Neuron (in vitro differentiated cells): Measurements from ENCODE around the gene SRPK2.
"Not testable (repeated sequence)": the region's sequence is repeated elsewhere in the genome, so short reads cannot be mapped to it uniquely, and the experiment has no call there.

Experiments
- H2AFZ ChIP-seq: one replicate; pipeline ENCODE4 v1.6.1; 2013; ENCODE audit warnings: low read depth, mild to moderate bottlenecking, inconsistent platforms, low read length, moderate library complexity
- H3K27me3 ChIP-seq: one replicate; pipeline ENCODE4 v1.6.1; 2013; ENCODE audit warnings: low read length; ENCODE audit not compliant: insufficient read depth
- H3K36me3 ChIP-seq: one replicate; pipeline ENCODE4 v1.6.1; 2013; ENCODE audit warnings: low read length; ENCODE audit not compliant: insufficient read depth
- H3K4me1 ChIP-seq: one replicate; pipeline ENCODE4 v1.6.1; 2013; ENCODE audit warnings: low read length; ENCODE audit not compliant: insufficient read depth
- H3K4me3 ChIP-seq: 2 replicates; pipeline ENCODE4 v1.5.1; 2013; ENCODE audit warnings: mild to moderate bottlenecking, low read length, moderate library complexity
- H3K9me3 ChIP-seq: one replicate; pipeline ENCODE4 v1.6.1; 2013; ENCODE audit warnings: low read length

SRPK2 gene

DNA sequence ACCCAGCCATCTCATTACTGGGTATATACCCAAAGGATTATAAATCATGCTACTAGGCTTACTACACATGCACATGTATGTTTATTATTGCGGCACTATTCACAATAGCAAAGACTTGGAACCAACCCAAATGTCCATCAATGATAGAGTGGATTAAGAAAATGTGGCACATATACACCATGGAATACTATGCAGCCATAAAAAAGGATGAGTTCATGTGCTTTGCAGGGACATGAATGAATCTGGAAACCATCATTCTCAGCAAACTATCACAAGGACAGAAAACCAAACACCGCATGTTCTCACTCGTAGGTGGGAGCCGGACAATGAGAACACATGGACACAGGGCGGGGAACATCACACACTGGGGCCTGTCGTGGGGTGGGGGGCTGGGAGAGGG lies 25.1 kb downstream of the SRPK2 start:
- H3K9me3 ChIP-seq, H3K36me3 ChIP-seq, H2AFZ ChIP-seq, H3K27me3 ChIP-seq, H3K4me3 ChIP-seq, H3K4me1 ChIP-seq: not testable (repeated sequence)

DNA sequence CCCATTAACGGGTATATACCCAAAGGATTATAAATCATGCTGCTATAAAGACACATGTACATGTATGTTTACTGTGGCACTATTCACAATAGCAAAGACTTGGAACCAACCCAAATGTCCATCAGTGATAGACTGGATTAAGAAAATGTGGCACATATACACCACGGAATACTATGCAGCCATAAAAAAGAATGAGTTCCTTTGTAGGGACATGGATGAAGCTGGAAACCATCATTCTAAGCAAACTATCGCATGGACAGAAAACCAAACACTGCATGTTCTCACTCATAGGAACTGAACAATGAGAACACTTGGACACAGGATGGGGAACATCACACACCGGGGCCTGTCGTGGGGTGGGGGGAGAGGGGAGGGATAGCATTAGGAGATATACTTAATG lies 26.0 kb downstream of the SRPK2 start:
- H3K4me3 ChIP-seq, H3K9me3 ChIP-seq, H3K4me1 ChIP-seq, H3K36me3 ChIP-seq, H3K27me3 ChIP-seq, H2AFZ ChIP-seq: not testable (repeated sequence)

- not testable (repeated sequence) for H3K4me3 ChIP-seq, H3K27me3 ChIP-seq, H2AFZ ChIP-seq, H3K36me3 ChIP-seq, H3K4me1 ChIP-seq, H3K9me3 ChIP-seq
Observed at GRCh38 chr7:105361995-105362394, 26.7 kb downstream of the SRPK2 start.

DNA sequence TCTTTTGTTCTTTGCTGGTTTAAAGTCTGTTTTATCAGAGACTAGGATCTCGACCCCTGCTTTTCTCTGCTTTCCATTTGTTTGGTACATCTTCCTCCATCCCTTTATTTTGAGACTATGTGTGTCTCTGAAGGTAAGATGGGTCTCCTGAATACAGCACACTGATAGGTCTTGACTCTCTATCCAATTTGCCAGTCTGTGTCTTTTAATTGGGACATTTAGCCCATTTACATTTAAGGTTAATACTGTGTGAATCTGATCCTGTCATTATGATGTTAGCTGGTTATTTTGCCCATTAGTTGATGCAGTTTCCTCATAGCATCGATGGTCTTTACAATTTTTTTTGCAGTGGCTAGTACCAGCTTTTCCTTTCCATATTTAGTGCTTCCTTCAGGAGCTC lies 28.6 kb downstream of the SRPK2 start:
- H3K27me3 ChIP-seq, H3K36me3 ChIP-seq, H3K4me1 ChIP-seq, H2AFZ ChIP-seq, H3K4me3 ChIP-seq, H3K9me3 ChIP-seq: not testable (repeated sequence)

- no peaks in the 10 kb centered on the region for H3K36me3 ChIP-seq
- no peak overlapping the region for H2AFZ ChIP-seq
- no peaks in the 10 kb centered on the region for H3K27me3 ChIP-seq
- H3K9me3 ChIP-seq = no peaks in the 10 kb centered on the region
- H3K4me1 ChIP-seq = no peaks in the 10 kb centered on the region
- H3K4me3 ChIP-seq = no peak overlapping the region
Observed at GRCh38 chr7:105355701-105356100, 33.0 kb downstream of the SRPK2 start.

- Histone ChIP-seq H3K4me3 (no peak overlapping the region), H3K9me3 (no peaks in the 10 kb centered on the region), H3K27me3 (no peaks in the 10 kb centered on the region), H3K4me1 (no peaks in the 10 kb centered on the region), H3K36me3 (no peaks in the 10 kb centered on the region), H2AFZ (no peak overlapping the region)
Observed at GRCh38 chr7:105354383-105354782, 34.3 kb downstream of the SRPK2 start.

GRCh38 chr7:105353752-105354328 lies 34.9 kb downstream of the SRPK2 start:
- Histone ChIP-seq H3K4me1 (no peaks in the 10 kb centered on the region), H3K27me3 (no peaks in the 10 kb centered on the region), H2AFZ (no peak overlapping the region), H3K4me3 (no peak overlapping the region), H3K36me3 (no peaks in the 10 kb centered on the region), H3K9me3 (no peaks in the 10 kb centered on the region)

- no peaks in the 10 kb centered on the region for H3K9me3 ChIP-seq
- no peaks in the 10 kb centered on the region for H3K36me3 ChIP-seq
- no peaks in the 10 kb centered on the region for H3K27me3 ChIP-seq
- H3K4me1 ChIP-seq = no peaks in the 10 kb centered on the region
- no peak overlapping the region for H2AFZ ChIP-seq
- H3K4me3 ChIP-seq = no peak overlapping the region
Observed at GRCh38 chr7:105352901-105353668, 35.6 kb downstream of the SRPK2 start.

GRCh38 chr7:105352018-105352612 lies 36.6 kb downstream of the SRPK2 start:
- Histone ChIP-seq H3K9me3 (no peaks in the 10 kb centered on the region), H2AFZ (no peak overlapping the region), H3K36me3 (no peaks in the 10 kb centered on the region), H3K4me3 (no peak overlapping the region), H3K4me1 (no peaks in the 10 kb centered on the region), H3K27me3 (no peaks in the 10 kb centered on the region)

GRCh38 chr7:105350906-105351305 lies 37.8 kb downstream of the SRPK2 start:
- Histone ChIP-seq H3K4me1 (no peaks in the 10 kb centered on the region), H3K9me3 (no peaks in the 10 kb centered on the region), H3K4me3 (no peak overlapping the region), H3K36me3 (no peaks in the 10 kb centered on the region), H3K27me3 (no peaks in the 10 kb centered on the region), H2AFZ (no peak overlapping the region)

GRCh38 chr7:105348177-105348576 lies 40.5 kb downstream of the SRPK2 start:
- not testable (repeated sequence) for H2AFZ ChIP-seq, H3K4me1 ChIP-seq, H3K27me3 ChIP-seq, H3K9me3 ChIP-seq, H3K36me3 ChIP-seq, H3K4me3 ChIP-seq

DNA sequence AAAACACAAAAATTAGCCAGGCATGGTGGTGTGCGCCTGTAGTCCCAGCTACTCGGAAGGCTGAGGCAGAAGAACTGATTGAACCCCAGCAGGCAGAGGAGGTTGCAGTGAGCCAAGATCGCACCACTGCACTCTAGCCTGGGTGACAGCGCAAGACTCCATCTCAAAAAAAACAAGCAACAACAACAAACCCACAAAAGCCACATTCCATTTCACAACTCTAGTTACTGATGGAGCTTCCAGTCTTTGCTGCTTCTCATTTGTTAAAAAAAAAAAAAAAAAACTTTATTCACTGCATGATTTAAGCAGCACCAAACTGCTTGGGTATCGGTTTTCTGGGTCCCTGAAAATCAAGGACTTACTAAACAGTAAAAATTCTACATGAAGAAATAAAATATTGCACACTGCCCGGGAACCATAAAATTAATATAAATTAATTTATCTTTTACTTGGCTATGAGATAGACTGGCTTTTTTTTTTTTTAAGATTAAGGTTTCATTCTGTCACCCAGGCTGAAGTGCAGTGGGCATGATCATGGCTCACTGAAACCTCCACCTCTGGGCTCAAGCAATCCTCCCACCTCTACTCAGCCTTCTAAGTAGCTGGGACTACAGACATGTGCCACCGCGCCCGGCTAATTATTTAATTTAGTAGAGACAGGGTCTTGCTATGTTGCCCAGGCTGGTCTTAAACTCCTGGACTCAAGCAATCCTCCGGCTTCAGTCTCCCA lies 42.0 kb downstream of the SRPK2 start:
- Histone ChIP-seq H2AFZ (no peak overlapping the region), H3K27me3 (no peaks in the 10 kb centered on the region), H3K36me3 (no peaks in the 10 kb centered on the region), H3K4me1 (no peaks in the 10 kb centered on the region), H3K4me3 (no peak overlapping the region), H3K9me3 (no peaks in the 10 kb centered on the region)

DNA sequence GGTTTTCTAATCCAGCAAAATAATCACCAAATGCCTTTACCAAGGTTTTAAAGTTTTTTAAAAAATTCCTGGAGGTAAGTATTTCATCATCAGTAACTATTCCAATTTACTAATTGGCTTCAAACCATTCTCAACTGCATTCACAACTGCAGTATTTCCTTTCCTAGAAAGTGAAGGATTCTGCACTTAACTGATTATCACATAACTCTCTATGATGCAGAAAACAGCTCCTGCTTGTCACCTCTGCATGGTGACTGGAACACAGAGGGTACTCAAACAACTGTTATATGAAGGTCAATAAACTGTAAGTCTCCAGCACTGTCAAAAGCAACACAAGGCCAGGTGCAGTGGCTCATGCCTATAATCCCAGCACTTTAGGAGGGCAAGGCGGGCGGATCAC lies 42.6 kb downstream of the SRPK2 start:
- no peaks in the 10 kb centered on the region for H3K4me1 ChIP-seq
- no peaks in the 10 kb centered on the region for H3K27me3 ChIP-seq
- H2AFZ ChIP-seq = no peak overlapping the region
- no peaks in the 10 kb centered on the region for H3K9me3 ChIP-seq
- no peaks in the 10 kb centered on the region for H3K36me3 ChIP-seq
- H3K4me3 ChIP-seq = no peak overlapping the region
